Keratinocyte (primary cell): ENCODE results near the gene PANX2. TPM values are rescaled to one million over a fixed set of nuclear protein-coding genes. Genes with fewer than 3 reads are reported as not detected.
A peak's percentile ranks its signal among the peaks of the same experiment; 100 is the strongest.

Experiments used
- DNase-seq: peaks from one replicate; pipeline ENCODE4 v3.0.0-alpha.2; 2011; ENCODE audit warnings: low read depth, missing footprints, low spot score
- FAIRE-seq: peaks from 2 replicates; lab custom pipeline; 2011; peaks lifted over from hg19 to GRCh38; lab: Jason Lieb, UNC
- H2AFZ ChIP-seq: 2 replicates; pipeline ENCODE4 v1.6.0; 2012; ENCODE audit warnings: low read length, control low read depth, inconsistent platforms; ENCODE audit not compliant: control insufficient read depth
- H3K27ac ChIP-seq: 2 replicates; pipeline ENCODE4 v1.5.1; 2011; ENCODE audit warnings: low read length; ENCODE audit not compliant: control insufficient read depth, insufficient read depth
- H3K27me3 ChIP-seq: 3 replicates; pipeline ENCODE4 v1.6.0; 2011; ENCODE audit warnings: low read length; ENCODE audit not compliant: control insufficient read depth, insufficient read depth; ENCODE audit errors: extremely low read depth
- H3K36me3 ChIP-seq, 2 experiments: 2 replicates in 1 of 2; 3 replicates in 1 of 2; pipeline ENCODE4 v1.5.1; 2011; ENCODE audit warnings: low read length in 2 of 2, mild to moderate bottlenecking in 1 of 2; ENCODE audit not compliant: control insufficient read depth in 2 of 2, insufficient read depth in 2 of 2; ENCODE audit errors: extremely low read depth in 1 of 2
- H3K4me1 ChIP-seq: 3 replicates; pipeline ENCODE4 v1.5.1; 2011; ENCODE audit warnings: low read length; ENCODE audit not compliant: control insufficient read depth, insufficient read depth; ENCODE audit errors: extremely low read depth
- H3K4me2 ChIP-seq: 3 replicates; pipeline ENCODE4 v1.6.0; 2011; ENCODE audit warnings: low read depth, low read length; ENCODE audit not compliant: control insufficient read depth, insufficient read depth; ENCODE audit errors: extremely low read depth
- H3K4me3 ChIP-seq, 3 experiments: fragments of 200-600 bp in 1 of 3; sonication (generic) in 1 of 3; 2 replicates in 2 of 3; 3 replicates in 1 of 3; pipeline ENCODE4 v1.5.1; 2011 to 2016; ENCODE audit warnings: low read length in 3 of 3, mild to moderate bottlenecking in 3 of 3, control low read depth in 2 of 3, inconsistent platforms in 1 of 3, low read depth in 1 of 3, mixed read lengths in 1 of 3, mixed run types in 1 of 3, moderate library complexity in 1 of 3; ENCODE audit not compliant: control insufficient read depth in 2 of 3, insufficient read depth in 2 of 3; ENCODE audit errors: extremely low read depth in 1 of 3
- H3K79me2 ChIP-seq: 2 replicates; pipeline ENCODE4 v1.6.0; 2012; ENCODE audit warnings: low read length; ENCODE audit not compliant: control insufficient read depth, insufficient read depth
- H3K9ac ChIP-seq: 3 replicates; pipeline ENCODE4 v1.6.0; 2011; ENCODE audit warnings: low read length; ENCODE audit not compliant: control insufficient read depth, insufficient read depth; ENCODE audit errors: extremely low read depth
- H3K9me1 ChIP-seq: 3 replicates; pipeline ENCODE4 v1.6.0; 2011; ENCODE audit warnings: low read length; ENCODE audit not compliant: control insufficient read depth, insufficient read depth; ENCODE audit errors: extremely low read depth
- H3K9me3 ChIP-seq: 2 replicates; pipeline ENCODE4 v1.5.1; 2012; ENCODE audit warnings: low read depth, low read length; ENCODE audit not compliant: control insufficient read depth
- H4K20me1 ChIP-seq: 3 replicates; pipeline ENCODE4 v1.6.0; 2011; ENCODE audit warnings: low read length; ENCODE audit not compliant: control insufficient read depth, insufficient read depth; ENCODE audit errors: extremely low read depth
- CTCF ChIP-seq, 3 experiments: IDR thresholded peaks in 1 of 3; conservative IDR thresholded peaks in 1 of 3; optimal IDR thresholded peaks in 1 of 3; 2 replicates in 2 of 3; 3 replicates in 1 of 3; pipeline versions ENCODE3 to v1.5.1; 2011; ENCODE audit warnings: low read length in 3 of 3, mild to moderate bottlenecking in 3 of 3, moderate library complexity in 2 of 3, control low read depth in 1 of 3, inconsistent platforms in 1 of 3; ENCODE audit not compliant: insufficient read depth in 2 of 3; ENCODE audit errors: extremely low read depth in 1 of 3
- EZH2 ChIP-seq: IDR thresholded peaks from one replicate; pipeline ENCODE4 v1.6.1; 2012; ENCODE audit warnings: inconsistent platforms, mild to moderate bottlenecking, low read length, moderate library complexity
- dilution Hi-C: fragments of 300-500 bp; cut with MboI; formaldehyde crosslinking; loops from one replicate; pipeline ENCODE4 v1.7.0; 2020; ENCODE audit warnings: low sequenced_read_pairs; ENCODE audit not compliant: extremely low pct_ligation_motif_present
- polyA plus RNA-seq, 5 experiments: library from polyadenylated mRNA; depleted of rRNA in 3 of 5; stranded (reverse) in 3 of 5; stranded (forward) in 1 of 5; unstranded in 1 of 5; fragments of >200 nt; gene quantifications; 1 replicate in 1 of 5; 2 replicates in 3 of 5; 3 replicates in 1 of 5; pipeline versions ENCODE4 v1.2.1 to v1.2.3, GENCODE V29; 2011 to 2012; ENCODE audit warnings: missing spikeins in 2 of 5, low read depth in 1 of 5, low replicate concordance in 1 of 5

The PANX2 gene
- polyA plus RNA-seq, 1 donor (not counting 4 experiments of a cell fraction or from before 2014, with no cell fraction given), result 0.22 TPM

GRCh38 chr22:50186181-50186714 is 15.7 kb downstream of the PANX2 start:
- H3K27ac ChIP-seq, result peak overlapping the region; percentile 58
- H3K36me3 ChIP-seq, result peaks cover 3 to 4% of the 10 kb centered on the region in 2 experiments
- H3K9me3 ChIP-seq, result no peaks in the 10 kb centered on the region
- TF ChIP-seq CTCF (optimal IDR thresholded peaks at IDR 0.05 in 1 of 3, IDR thresholded peaks at IDR 0.05 in 1 of 3, conservative IDR thresholded peaks at IDR 0.05 in 1 of 3; ENCODE audit: extremely low read depth in 1 of 3, insufficient read depth in 2 of 3, low read length in 3 of 3) (no peak), EZH2 (no peak)
- peaks cover 40% of the 10 kb centered on the region for H3K79me2 ChIP-seq
- H3K4me3 ChIP-seq, result peak overlapping the region; percentile 62 to 81 (median 64)
- no peak overlapping the region for H2AFZ ChIP-seq
- H3K27me3 ChIP-seq, result no peaks in the 10 kb centered on the region
- peaks cover 3% of the 10 kb centered on the region for H4K20me1 ChIP-seq
- DNase-seq (no peak), FAIRE-seq (no peak)
- peak overlapping the region; percentile 82 for H3K9ac ChIP-seq
- no peaks in the 10 kb centered on the region for H3K9me1 ChIP-seq
- dilution Hi-C loops, result no loop called here
- peaks cover 21% of the 10 kb centered on the region for H3K4me1 ChIP-seq
- H3K4me2 ChIP-seq, result peak overlapping the region; percentile 78

GRCh38 chr22:50186761-50187523 is 16.4 kb downstream of the PANX2 start:
- no peak for DNase-seq
- no peak overlapping the region for H2AFZ ChIP-seq
- peaks cover 28% of the 10 kb centered on the region for H3K4me1 ChIP-seq
- no peaks in the 10 kb centered on the region for H3K27me3 ChIP-seq
- H4K20me1 ChIP-seq, result peaks cover 3% of the 10 kb centered on the region
- H3K9ac ChIP-seq, result peak overlapping the region; percentile 82
- peaks cover 4% of the 10 kb centered on the region in 2 experiments for H3K36me3 ChIP-seq
- H3K79me2 ChIP-seq, result peaks cover 47% of the 10 kb centered on the region
- H3K9me1 ChIP-seq, result no peaks in the 10 kb centered on the region
- peak overlapping the region; percentile 78 for H3K4me2 ChIP-seq
- no peak for TF ChIP-seq EZH2
- no peak for TF ChIP-seq CTCF (optimal IDR thresholded peaks at IDR 0.05 in 1 of 3, IDR thresholded peaks at IDR 0.05 in 1 of 3, conservative IDR thresholded peaks at IDR 0.05 in 1 of 3; ENCODE audit: extremely low read depth in 1 of 3, insufficient read depth in 2 of 3, low read length in 3 of 3)
- peak overlapping the region; percentile 62 to 81 (median 64) for H3K4me3 ChIP-seq
- H3K9me3 ChIP-seq, result no peaks in the 10 kb centered on the region
- no peak for FAIRE-seq
- peak overlapping the region; percentile 58 for H3K27ac ChIP-seq
- dilution Hi-C loops, result no loop called here
